ENCODE measurements around the gene NSMCE3.

NSMCE3 gene

GRCh38 chr15:29269485-29270168 is at the start of gene NSMCE3:
Gene NSMCE3, minus strand, starts transcription at chr15:29269822. Its CDS starts 117 bp downstream, at chr15:29269705.
- DNase-seq (ENCODE audit: low spot score): peak; percentile 91

- no peak for DNase-seq (ENCODE audit: low spot score)
Measured at GRCh38 chr15:29316422-29316821, 46.8 kb upstream of the NSMCE3 start.

- no peak for DNase-seq (ENCODE audit: low spot score)
Measured at GRCh38 chr15:29312387-29312786, 42.8 kb upstream of the NSMCE3 start.

GRCh38 chr15:29311696-29312095 is 42.1 kb upstream of the NSMCE3 start:
- no peak for DNase-seq (ENCODE audit: low spot score)

GRCh38 chr15:29309139-29309538 is 39.5 kb upstream of the NSMCE3 start:
- no peak for DNase-seq (ENCODE audit: low spot score)

- DNase-seq (ENCODE audit: low spot score): no peak
Measured at GRCh38 chr15:29308299-29308698, 38.7 kb upstream of the NSMCE3 start.

GRCh38 chr15:29305556-29305955 is 35.9 kb upstream of the NSMCE3 start:
- no peak for DNase-seq (ENCODE audit: low spot score)

GRCh38 chr15:29302871-29303270 is 33.2 kb upstream of the NSMCE3 start:
- no peak for DNase-seq (ENCODE audit: low spot score)

GRCh38 chr15:29299784-29300183 is 30.2 kb upstream of the NSMCE3 start:
- DNase-seq (ENCODE audit: low spot score): no peak

GRCh38 chr15:29299331-29299730 is 29.7 kb upstream of the NSMCE3 start:
- DNase-seq (ENCODE audit: low spot score): no peak

- DNase-seq (ENCODE audit: low spot score): no peak
Measured at GRCh38 chr15:29294732-29295325, 25.2 kb upstream of the NSMCE3 start.

GRCh38 chr15:29291067-29291845 is 21.6 kb upstream of the NSMCE3 start:
- no peak for DNase-seq (ENCODE audit: low spot score)

- DNase-seq (ENCODE audit: low spot score): no peak
Measured at GRCh38 chr15:29289173-29289572, 19.6 kb upstream of the NSMCE3 start.

GRCh38 chr15:29285386-29285785 is 15.8 kb upstream of the NSMCE3 start:
- DNase-seq (ENCODE audit: low spot score): no peak

- DNase-seq (ENCODE audit: low spot score): no peak
Measured at GRCh38 chr15:29283381-29283780, 13.8 kb upstream of the NSMCE3 start.

GRCh38 chr15:29280514-29280913 is 10.9 kb upstream of the NSMCE3 start:
- DNase-seq (ENCODE audit: low spot score): no peak

- DNase-seq (ENCODE audit: low spot score): no peak
Measured at GRCh38 chr15:29278436-29279105, 8.9 kb upstream of the NSMCE3 start.

GRCh38 chr15:29276366-29276765 is 6.7 kb upstream of the NSMCE3 start:
- no peak for DNase-seq (ENCODE audit: low spot score)

GRCh38 chr15:29275855-29276254 is 6.2 kb upstream of the NSMCE3 start:
- no peak for DNase-seq (ENCODE audit: low spot score)

- no peak for DNase-seq (ENCODE audit: low spot score)
Measured at GRCh38 chr15:29274946-29275345, 5.3 kb upstream of the NSMCE3 start.

GRCh38 chr15:29272219-29272618 is 2.6 kb upstream of the NSMCE3 start:
- DNase-seq (ENCODE audit: low spot score): no peak

- DNase-seq (ENCODE audit: low spot score): no peak
Measured at GRCh38 chr15:29270976-29271375, 1.4 kb upstream of the NSMCE3 start.
